Epithelial cell of proximal tubule (primary cell): ENCODE data around the gene COX4I1. TPM values are rescaled to one million over a fixed set of nuclear protein-coding genes. Genes with fewer than 3 reads are reported as not detected.
"Not testable (repeated sequence)": the region's sequence is repeated elsewhere in the genome, so short reads cannot be mapped to it uniquely, and the experiment has no call there.

ENCODE experiments used
- DNase-seq: peaks from one replicate; pipeline ENCODE4 v3.0.0-alpha.2; 2011; ENCODE audit warnings: low read depth
- H3K4me3 ChIP-seq: 2 replicates; pipeline ENCODE4 v1.5.1; 2011; ENCODE audit warnings: low read depth, mild to moderate bottlenecking, low read length
- total RNA-seq: library from RNA; depleted of rRNA; stranded (reverse); fragments of >200 nt; gene quantifications from 2 replicates; pipeline ENCODE4 v1.2.3, GENCODE V29; 2015
- TF ChIP-seq, protein P1 (sequence below): conservative IDR thresholded peaks from 2 replicates; pipeline ENCODE4 v1.5.1; 2012; ENCODE audit warnings: low read depth, mild to moderate bottlenecking, low read length

Gene COX4I1
- total RNA-seq, 1 donor from 2014 or later, result 824 TPM

DNA sequence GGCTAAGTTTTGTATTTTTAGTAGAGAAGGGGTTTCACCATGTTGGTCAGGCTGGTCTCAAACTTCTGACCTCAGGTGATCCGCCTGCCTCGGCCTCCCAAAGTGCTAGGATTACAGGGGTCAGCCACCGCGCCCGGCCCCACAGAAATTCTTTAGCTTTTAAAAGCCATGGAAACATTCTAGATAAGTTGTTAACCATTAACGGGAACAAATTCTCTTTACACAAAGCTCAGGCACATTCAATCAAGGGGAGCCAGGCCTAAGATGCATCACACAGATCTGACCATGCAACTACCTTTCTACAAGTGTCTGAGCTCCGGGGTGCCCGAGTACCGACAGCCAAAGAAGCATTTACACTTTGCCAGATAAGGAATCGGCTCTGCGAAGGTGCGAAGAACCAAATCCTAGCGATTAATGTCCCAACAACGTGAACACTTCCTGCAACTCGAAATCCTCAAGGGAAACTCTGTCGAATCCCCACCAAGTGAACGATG lies 1.2 kb upstream of the COX4I1 start:
- TF ChIP-seq, protein P1, sequence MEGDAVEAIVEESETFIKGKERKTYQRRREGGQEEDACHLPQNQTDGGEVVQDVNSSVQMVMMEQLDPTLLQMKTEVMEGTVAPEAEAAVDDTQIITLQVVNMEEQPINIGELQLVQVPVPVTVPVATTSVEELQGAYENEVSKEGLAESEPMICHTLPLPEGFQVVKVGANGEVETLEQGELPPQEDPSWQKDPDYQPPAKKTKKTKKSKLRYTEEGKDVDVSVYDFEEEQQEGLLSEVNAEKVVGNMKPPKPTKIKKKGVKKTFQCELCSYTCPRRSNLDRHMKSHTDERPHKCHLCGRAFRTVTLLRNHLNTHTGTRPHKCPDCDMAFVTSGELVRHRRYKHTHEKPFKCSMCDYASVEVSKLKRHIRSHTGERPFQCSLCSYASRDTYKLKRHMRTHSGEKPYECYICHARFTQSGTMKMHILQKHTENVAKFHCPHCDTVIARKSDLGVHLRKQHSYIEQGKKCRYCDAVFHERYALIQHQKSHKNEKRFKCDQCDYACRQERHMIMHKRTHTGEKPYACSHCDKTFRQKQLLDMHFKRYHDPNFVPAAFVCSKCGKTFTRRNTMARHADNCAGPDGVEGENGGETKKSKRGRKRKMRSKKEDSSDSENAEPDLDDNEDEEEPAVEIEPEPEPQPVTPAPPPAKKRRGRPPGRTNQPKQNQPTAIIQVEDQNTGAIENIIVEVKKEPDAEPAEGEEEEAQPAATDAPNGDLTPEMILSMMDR, result no peak
- H3K4me3 ChIP-seq, result peak overlapping the region; percentile 97
- DNase-seq, result no peak

DNA sequence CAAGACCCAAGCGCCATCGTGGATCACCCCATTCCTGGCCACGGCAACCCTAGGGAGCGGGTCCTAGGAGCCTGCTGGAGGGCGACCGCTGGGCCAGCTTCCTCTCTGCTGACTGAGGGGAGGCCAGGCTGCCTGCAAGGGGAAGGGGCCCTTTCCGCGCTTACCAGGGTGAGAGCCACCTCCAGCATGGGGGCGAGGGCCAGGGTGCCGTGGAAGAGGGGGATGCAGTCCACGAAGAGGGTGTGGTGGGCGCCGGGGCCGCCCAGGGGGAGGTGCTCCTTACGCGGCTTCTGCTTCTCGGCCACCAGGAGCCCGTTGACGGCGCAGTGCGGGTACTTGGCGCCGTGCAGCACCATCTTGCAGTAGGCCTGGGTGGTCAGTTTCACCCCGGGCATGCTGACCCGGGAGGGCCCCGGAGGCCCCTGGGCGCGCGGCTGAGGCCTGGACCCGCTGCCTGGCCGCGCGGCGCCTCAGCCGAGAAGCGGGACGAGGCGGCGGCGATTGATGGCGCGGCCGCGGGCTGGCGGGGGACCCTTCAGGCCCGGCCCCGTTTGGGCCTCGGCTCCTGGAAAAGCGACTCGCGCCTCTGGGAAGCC lies 496 bp upstream of the COX4I1 start:
- TF ChIP-seq, protein P1, result no peak
- DNase-seq, result no peak
- H3K4me3 ChIP-seq, result peak overlapping the region; percentile 97

DNA sequence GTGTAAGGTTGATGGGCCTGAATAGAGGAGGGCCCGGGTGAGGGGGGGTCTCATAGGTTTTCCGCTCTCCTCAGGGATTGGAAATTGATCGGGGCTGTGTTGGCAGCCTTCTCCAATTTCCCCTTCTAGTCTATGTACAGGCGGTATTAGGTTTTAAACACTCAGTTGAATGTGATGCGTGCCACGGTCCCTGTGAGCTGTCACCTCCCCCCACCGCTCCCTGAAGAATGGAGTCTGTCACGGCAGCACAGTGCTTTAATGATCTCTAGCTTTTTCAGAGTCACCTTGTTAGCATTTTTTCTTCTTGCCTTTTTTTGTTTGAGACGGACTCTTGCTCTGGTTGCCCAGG lies 800 bp downstream of the COX4I1 start:
- no peak for DNase-seq
- H3K4me3 ChIP-seq, result peak overlapping the region; percentile 97
- TF ChIP-seq, protein P1, result no peak

DNA sequence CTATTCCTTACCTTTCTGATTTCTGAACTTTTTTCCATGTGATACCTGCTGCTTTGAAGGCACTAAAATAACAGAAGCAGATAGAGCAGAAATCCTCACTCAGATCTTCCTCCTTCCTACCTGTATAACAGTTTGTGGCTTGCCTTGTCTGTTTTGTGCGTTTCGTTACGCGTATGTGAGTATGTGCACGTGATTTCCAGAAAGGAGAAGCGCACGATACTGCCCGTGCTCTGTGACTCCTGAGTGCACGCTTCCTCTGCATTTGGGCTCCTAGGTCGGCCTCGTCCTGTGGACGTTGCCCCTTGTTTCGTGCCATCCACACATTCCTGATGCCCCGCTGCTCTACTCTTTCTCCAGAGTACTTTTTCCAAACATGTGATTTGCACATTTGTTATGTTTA lies 4.1 kb downstream of the COX4I1 start:
- DNase-seq, result no peak
- TF ChIP-seq, protein P1, result no peak
- H3K4me3 ChIP-seq, result no peak overlapping the region

DNA sequence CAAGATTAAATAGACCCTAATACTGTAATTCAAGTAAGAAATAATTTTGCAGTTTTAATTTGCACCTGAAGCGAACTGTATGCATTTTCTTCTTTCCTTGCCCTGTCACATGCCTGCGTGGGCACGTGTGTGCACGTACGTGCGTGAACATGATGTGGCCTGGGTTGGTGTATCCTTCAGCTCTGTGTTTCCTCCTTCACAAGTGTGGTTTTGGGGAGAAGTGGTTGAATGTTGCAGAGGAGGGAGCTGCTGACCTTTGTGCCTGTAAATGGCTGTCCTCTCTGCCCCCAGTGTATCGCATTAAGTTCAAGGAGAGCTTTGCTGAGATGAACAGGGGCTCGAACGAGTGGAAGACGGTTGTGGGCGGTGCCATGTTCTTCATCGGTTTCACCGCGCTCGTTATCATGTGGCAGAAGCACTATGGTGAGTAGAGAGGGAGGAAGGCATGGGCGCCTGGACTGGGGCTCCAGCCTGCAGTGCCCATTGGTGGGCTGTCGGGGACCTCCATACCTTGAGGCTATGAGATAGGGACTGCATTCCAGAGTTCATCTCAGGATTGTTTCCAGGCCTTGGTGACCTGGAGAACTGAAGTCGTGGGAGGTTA lies 6.0 kb downstream of the COX4I1 start:
- TF ChIP-seq, protein P1, result no peak
- DNase-seq, result no peak
- H3K4me3 ChIP-seq, result no peak overlapping the region

DNA sequence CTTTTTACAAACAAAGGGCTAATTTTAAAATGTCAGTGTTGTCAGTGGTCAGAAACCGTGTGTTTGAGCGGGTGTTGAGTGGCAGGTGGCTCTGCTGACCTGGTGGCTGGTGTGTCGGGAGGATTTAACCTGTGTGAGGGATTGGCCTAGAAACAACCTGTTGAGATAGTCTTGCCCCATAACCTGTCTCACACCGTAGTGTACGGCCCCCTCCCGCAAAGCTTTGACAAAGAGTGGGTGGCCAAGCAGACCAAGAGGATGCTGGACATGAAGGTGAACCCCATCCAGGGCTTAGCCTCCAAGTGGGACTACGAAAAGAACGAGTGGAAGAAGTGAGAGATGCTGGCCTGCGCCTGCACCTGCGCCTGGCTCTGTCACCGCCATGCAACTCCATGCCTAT lies 7.0 kb downstream of the COX4I1 start:
- no peak overlapping the region for H3K4me3 ChIP-seq
- TF ChIP-seq, protein P1, result no peak
- no peak for DNase-seq

DNA sequence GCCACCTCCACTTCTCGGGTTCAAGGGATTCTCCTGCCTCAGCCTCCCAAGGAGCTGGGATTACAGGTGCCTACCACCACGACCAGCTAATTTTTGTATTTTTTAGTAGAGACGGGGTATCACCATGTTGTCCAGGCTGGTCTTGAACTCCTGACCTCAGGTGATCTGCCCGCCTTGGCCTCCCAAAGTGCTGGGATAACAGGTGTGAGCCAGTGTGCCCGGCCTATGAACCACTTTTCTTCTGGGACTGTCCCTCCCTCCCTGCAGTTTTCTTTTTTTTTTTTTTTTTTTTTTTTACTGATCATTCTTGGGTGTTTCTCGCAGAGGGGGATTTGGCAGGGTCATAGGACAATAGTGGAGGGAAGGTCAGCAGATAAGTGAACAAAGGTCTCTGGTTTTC lies 7.8 kb downstream of the COX4I1 start:
- not testable (repeated sequence) for DNase-seq, H3K4me3 ChIP-seq

DNA sequence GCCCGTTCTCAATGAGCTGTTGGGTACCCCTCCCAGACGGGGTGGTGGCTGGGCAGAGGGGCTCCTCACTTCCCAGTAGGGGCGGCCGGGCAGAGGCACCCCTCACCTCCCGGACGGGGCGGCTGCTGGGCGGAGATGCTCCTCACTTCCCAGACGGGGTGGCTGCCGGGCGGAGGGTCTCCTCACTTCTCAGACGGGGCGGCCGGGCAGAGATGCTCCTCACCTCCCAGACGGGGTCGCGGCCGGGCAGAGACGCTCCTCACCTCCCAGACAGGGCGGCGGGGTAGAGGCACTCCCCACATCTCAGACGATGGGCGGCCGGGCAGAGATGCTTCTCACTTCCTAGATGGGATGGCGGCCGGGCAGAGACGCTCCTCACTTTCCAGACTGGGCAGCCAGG lies 8.6 kb downstream of the COX4I1 start:
- H3K4me3 ChIP-seq, DNase-seq: not testable (repeated sequence)
